AG08396 (cell line): ENCODE results near the gene TRABD2A.
"Not testable (repeated sequence)": the region's sequence is repeated elsewhere in the genome, so short reads cannot be mapped to it uniquely, and the experiment has no call there.

Experiments used
- DNase-seq: peaks from one replicate; pipeline ENCODE4 v3.0.0; 2012; ENCODE audit warnings: low spot score, mixed read lengths

The TRABD2A gene

GRCh38 chr2:84879584-84880394 lies 1.1 kb downstream of the TRABD2A start:
- no peak for DNase-seq

- DNase-seq: no peak
Observed at GRCh38 chr2:84878896-84879583, 1.8 kb downstream of the TRABD2A start.

GRCh38 chr2:84878459-84878858 lies 2.4 kb downstream of the TRABD2A start:
- DNase-seq: no peak

- DNase-seq: no peak
Observed at GRCh38 chr2:84876369-84876768, 4.5 kb downstream of the TRABD2A start.

- DNase-seq: not testable (repeated sequence)
Observed at GRCh38 chr2:84875619-84876018, 5.3 kb downstream of the TRABD2A start.

GRCh38 chr2:84875213-84875560 lies 5.7 kb downstream of the TRABD2A start:
- DNase-seq: no peak

- no peak for DNase-seq
Observed at GRCh38 chr2:84874381-84875212, 6.3 kb downstream of the TRABD2A start.

GRCh38 chr2:84873350-84873749 lies 7.5 kb downstream of the TRABD2A start:
- no peak for DNase-seq

- not testable (repeated sequence) for DNase-seq
Observed at GRCh38 chr2:84872691-84873090, 8.2 kb downstream of the TRABD2A start.

- DNase-seq: no peak
Observed at GRCh38 chr2:84870306-84870705, 10.6 kb downstream of the TRABD2A start.

- not testable (repeated sequence) for DNase-seq
Observed at GRCh38 chr2:84868327-84868726, 12.6 kb downstream of the TRABD2A start.

- no peak for DNase-seq
Observed at GRCh38 chr2:84866122-84866521, 14.8 kb downstream of the TRABD2A start.

- no peak for DNase-seq
Observed at GRCh38 chr2:84865181-84865783, 15.6 kb downstream of the TRABD2A start.

- DNase-seq: no peak
Observed at GRCh38 chr2:84862006-84862405, 18.9 kb downstream of the TRABD2A start.

GRCh38 chr2:84861539-84861938 lies 19.3 kb downstream of the TRABD2A start:
- DNase-seq: no peak

- DNase-seq: no peak
Observed at GRCh38 chr2:84858937-84859336, 21.9 kb downstream of the TRABD2A start.

- no peak for DNase-seq
Observed at GRCh38 chr2:84858123-84858522, 22.8 kb downstream of the TRABD2A start.

- DNase-seq: no peak
Observed at GRCh38 chr2:84857566-84857965, 23.3 kb downstream of the TRABD2A start.

- DNase-seq: no peak
Observed at GRCh38 chr2:84856787-84857186, 24.1 kb downstream of the TRABD2A start.

GRCh38 chr2:84855731-84856130 lies 25.2 kb downstream of the TRABD2A start:
- DNase-seq: no peak

- DNase-seq: no peak
Observed at GRCh38 chr2:84854850-84855249, 26.0 kb downstream of the TRABD2A start.

- DNase-seq: no peak
Observed at GRCh38 chr2:84851876-84852275, 29.0 kb downstream of the TRABD2A start.
